Hippocampal formation (tissue), 2 donors: Measurements from ENCODE around the gene SKP2.
"Not testable (repeated sequence)": the region's sequence is repeated elsewhere in the genome, so short reads cannot be mapped to it uniquely, and the experiment has no call there.

Experiments
- DNase-seq, 2 donors: peaks; one replicate each; lab custom pipeline; 2025; lab: John Stamatoyannopoulos, UW

The SKP2 gene

GRCh38 chr5:36151434-36152323 lies at the start of gene SKP2, which contains the start of gene LMBRD2:
TSS of gene SKP2 (plus strand) at chr5:36152111. CDS start at chr5:36152263, 152 bp downstream.
TSS of gene LMBRD2 (minus strand) at chr5:36151887. CDS start at chr5:36143349, 8,538 bp downstream.
- DNase-seq: peak; percentile 98 to 99

- no peak for DNase-seq
Observed at GRCh38 chr5:36105819-36106218, 46.1 kb upstream of the SKP2 start.

DNA sequence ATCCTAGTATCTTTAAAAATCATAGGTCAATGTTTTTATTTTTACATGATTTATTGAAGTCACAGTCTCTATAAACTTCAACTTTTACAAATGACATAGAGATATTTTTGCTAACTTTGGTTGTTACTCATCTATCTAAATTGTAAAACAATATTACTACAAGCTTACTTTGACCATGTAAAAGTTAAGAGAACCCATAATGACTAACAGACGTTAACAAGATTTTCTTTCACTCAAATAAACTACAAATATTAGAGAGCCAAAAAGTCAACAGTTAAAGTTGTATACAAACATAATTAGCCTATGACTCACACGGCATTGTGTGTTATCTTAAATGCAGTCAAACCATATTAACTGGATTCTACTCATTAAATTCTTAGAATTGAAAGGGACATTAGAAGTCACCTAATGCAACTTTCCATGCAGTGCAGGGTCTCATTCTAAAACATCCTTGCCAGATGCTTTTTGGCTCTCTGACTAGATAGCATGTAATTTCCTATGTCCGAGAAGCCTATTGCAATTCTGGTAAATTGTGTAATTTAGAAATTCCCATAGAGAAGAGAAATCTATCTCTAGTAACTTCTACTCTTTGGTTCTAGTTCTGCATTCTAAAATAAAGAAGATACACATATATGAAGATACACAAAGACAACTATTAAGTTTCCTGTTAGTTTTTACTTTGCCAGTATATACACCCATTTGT lies 43.0 kb upstream of the SKP2 start:
- DNase-seq: no peak

DNA sequence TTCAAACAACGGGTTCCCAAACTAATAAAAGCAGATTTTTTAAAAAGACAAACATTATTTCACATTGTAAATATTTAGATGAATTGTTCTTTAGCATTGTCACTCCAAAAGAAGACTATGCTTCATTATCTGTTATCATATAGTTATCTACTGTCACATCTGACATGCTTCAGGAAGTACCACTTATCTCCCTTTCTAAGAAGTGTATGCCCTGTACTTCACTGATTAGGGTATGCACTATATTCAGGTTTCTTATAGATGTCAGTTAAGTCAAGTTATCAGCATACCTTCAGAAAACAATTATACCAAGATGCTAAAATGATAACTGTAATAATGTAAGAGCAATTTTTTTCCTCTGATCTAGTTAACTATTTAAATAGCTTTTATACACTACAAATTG lies 40.7 kb upstream of the SKP2 start:
- no peak for DNase-seq

DNA sequence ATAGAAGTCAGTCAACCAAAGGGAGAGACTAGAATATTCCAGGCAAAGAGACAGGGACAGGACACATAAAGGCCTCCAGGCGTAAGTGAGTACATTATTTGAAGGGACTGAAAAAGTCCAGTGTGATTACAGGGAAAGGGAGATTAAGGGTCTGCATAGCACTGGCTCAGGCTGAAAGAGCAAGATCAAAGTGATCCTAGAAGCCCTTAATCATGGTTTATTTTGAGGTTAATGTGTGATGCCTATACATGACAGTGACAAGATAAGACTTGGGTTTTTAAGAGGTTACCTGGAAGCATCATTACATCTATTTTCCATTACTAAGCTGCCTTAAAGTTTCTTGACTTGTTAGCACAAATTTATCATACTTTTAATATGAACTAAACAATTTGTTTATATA lies 26.0 kb upstream of the SKP2 start:
- DNase-seq: no peak

DNA sequence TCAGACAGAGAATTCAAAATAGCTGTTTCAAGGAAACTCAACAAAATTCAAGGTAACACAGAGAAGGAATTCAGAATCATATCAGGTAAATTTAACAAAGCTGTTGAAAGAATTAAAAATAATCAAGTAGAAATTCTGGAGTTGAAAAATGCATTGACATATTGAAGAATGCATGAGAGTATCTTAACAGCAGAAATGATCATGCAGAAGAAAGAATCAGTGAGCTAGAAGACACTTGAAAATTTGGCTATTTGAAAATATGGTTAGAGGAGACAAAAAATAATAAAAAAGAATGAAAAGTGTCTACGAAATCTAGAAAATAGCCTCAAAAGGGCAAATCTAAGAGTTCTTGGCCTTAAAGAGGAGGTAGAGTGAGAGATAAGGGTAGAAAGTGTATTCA lies 23.1 kb upstream of the SKP2 start:
- no peak for DNase-seq

DNA sequence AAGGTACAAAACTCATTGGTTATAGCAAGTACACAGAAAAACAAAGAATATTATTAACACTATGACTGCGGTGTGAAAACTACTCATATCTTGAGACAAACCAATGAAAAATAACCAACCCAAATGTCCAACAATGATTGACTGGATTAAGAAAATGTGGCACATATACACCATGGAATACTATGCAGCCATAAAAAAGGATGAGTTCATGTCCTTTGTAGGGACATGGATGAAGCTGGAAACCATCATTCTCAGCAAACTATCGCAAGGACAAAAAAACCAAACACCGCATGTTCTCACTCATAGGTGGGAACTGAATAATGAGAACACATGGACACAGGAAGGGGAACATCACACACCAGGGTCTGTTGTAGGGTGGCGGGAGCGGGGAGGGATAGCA lies 22.2 kb upstream of the SKP2 start:
- not testable (repeated sequence) for DNase-seq

GRCh38 chr5:36133009-36133408 lies 18.9 kb upstream of the SKP2 start:
- DNase-seq: not testable (repeated sequence)

DNA sequence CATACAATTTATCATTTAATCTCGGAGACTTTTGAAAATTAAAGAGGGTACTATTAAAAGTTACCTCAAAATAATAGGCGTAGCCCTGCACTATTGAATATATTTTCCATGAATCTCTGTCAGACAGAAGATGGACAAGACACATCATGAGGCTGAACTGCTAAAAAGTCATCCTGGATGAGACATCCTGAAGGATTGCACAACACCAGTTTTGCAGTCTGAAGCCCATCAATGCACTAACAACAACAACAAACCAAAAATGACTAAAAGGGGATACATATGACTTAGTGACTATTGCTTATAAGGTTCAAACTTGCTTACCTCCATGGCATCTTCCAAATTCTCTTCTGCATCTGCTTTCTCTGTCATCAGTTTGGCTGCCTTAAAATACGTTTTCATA lies 15.9 kb upstream of the SKP2 start:
- no peak for DNase-seq

DNA sequence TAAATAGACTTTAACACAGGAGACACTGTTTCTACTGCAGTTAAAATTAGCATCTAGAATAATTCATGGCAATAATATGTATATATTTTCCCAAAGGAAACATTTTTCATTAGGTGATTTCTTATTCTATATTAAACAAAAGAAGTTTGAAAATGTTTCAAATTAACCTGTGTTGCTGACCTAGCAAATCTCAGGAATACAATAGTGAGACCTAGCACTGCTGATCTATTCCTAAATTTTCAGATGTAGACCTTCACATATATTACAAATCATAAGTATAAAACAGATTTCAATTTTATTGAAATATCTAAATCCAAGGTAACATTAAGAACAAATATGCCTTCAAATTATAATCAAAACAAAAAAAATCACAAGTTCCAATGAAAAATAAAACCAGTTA lies 15.3 kb upstream of the SKP2 start:
- no peak for DNase-seq

DNA sequence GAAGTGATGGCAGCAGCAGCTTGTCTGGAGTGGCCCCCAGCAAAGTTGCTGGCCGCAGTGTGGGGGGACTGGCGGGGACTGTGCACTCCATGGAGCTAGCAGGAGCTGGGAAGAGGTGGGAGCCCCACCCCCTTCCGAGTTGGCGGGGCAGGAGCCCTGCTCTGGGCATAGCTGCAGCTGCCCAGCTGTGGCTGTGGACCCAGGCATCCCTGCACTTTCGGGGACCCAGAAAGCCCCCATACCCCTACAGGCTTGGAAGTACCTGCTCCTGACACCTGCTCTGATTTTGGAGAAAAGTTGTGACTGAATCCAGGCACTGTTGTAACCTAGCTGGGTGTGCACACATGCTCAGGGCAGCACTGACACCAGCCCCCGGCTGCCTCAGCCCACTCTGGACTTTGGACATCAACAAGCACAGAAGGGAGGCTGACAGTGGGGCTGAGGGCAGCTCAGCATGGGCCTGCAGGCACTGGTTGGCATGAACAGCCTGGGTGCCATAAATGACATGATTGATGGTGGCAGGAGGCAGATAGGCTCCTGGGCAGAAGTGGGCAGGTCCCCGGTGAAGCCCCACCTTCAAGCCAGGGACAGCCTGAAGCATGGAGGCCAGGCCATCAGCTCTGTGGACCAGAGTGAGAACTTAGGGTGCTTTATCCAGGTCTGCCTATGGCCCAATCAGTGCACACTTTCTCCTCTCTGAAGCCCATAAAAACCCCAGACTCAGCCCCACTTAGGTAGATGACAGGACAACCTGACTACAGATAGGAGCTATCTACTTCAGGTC lies 12.8 kb upstream of the SKP2 start:
- DNase-seq: no peak

GRCh38 chr5:36145311-36145710 lies 6.6 kb upstream of the SKP2 start:
- no peak for DNase-seq

DNA sequence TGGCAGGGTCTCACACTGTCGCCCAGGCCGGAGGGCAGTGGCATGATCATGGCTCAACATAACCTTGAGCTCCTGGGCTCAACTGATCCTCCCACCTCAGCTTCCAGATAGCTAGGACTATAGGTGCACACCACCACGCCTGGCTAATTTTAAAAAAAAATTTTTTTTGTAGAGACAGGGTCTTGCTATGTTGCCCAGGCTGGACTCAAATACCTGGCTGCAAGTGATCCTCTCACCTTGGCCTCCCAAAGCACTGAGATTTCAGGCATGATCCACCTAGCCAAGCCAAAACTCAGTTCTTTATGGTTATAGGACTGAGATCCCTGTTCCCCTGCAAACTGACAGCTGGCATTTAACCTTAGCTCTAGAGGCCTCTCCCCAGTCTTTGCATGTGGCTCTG lies 5.5 kb upstream of the SKP2 start:
- no peak for DNase-seq

GRCh38 chr5:36147681-36148080 lies 4.2 kb upstream of the SKP2 start:
- DNase-seq: no peak

- DNase-seq: no peak
Observed at GRCh38 chr5:36150676-36151433, 1.1 kb upstream of the SKP2 start.

DNA sequence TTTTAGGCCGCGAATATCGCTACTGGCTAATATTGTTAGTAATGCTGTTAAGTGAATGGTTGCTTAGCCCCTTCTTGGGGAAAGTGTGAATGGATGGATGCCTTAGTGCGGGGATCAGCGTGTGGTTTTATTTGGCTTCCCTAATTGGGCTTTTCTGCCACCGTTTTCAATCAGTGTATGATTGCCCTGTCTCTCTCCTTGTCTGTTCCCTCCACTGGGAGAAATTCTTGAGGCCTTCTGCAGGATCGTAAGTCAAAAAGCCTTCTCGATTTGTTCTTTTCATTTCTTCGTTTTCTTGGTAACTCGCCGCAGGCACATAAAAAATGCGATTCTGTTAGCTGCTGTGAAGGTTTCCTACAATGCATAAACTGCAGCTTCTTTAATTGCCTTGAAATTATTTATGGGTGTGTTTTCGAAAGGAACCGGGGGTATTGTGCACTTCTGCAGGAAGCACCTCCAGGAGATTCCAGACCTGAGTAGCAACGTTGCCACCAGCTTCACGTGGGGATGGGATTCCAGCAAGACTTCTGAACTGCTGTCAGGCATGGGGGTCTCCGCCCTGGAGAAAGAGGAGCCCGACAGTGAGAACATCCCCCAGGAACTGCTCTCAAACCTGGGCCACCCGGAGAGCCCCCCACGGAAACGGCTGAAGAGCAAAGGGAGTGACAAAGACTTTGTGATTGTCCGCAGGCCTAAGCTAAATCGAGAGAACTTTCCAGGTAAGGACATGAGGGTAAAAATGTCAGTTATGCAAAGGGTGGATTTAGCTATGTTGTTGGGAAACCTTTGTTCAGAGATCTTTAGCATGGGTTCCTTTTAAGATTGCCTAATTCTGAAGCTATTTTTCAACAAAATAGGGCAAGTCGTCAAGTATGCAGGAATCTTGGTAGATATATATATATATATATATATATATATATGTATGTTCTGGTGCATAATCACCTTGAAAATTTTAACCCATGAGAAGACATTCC lies 700 bp downstream of the SKP2 start:
- no peak for DNase-seq

DNA sequence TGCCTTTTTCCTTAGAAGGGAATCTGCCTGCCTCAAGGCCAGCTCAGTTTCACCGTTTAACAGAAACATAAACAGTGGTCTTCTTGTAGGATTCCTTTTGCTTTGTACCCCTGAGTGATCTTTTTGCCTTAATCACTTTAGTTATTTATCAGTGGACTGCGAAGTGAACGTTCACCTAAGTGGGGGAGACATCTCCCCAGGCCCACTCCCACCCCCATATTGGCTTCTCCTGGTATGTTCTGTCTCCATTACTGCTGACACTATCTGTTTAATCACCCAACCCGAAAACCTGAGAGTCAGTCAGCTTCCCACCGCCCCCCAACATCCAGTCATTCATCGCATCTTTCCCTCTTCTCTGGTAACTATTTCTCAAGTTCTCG lies 1.4 kb downstream of the SKP2 start:
- no peak for DNase-seq

DNA sequence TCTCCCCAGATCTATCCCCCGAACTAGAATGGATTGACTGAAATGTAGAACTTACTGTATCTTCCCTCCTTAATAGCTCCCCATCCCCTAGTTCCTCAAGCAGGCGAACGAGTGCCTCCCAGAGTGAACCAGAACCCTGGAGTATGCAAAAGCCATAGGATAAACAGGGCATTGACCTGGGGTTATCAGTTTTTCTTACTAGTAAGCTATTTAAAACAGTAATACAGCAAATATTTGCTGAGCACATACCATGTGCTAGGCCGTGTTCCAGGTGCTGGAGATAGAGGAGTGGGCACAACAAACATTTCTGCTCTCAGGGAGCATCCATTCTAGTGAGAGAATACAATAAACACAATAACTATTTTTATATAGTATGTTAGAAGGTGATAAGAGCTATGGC lies 1.8 kb downstream of the SKP2 start:
- DNase-seq: no peak

- DNase-seq: no peak
Observed at GRCh38 chr5:36155291-36155690, 3.4 kb downstream of the SKP2 start.

- DNase-seq: no peak
Observed at GRCh38 chr5:36156121-36156601, 4.2 kb downstream of the SKP2 start.
